Liver (tissue), 3 donors: Measurements from ENCODE around the gene BRD3OS.

Experiments used
- GABPA ChIP-seq, 2 donors: IDR thresholded peaks in 1 of 2; conservative IDR thresholded peaks in 1 of 2; 2 replicates each; pipeline ENCODE4 v1.6.1; 2016; ENCODE audit warnings: antibody characterized with exemption in 2 of 2, mild to moderate bottlenecking in 1 of 2, moderate library complexity in 1 of 2
- HNF4G ChIP-seq: IDR thresholded peaks from 2 replicates; pipeline ENCODE4 v1.6.1; 2016; ENCODE audit warnings: antibody characterized with exemption
- JUND ChIP-seq, 2 donors: IDR thresholded peaks; 2 replicates each; pipeline ENCODE4 v1.6.1; 2016; ENCODE audit warnings: antibody characterized with exemption in 2 of 2
- NR2F2 ChIP-seq: IDR thresholded peaks from 2 replicates; pipeline ENCODE4 v1.6.1; 2016; ENCODE audit warnings: antibody characterized with exemption
- RAD21 ChIP-seq, 2 donors: IDR thresholded peaks; 2 replicates each; pipeline ENCODE4 v1.6.1; 2016; ENCODE audit warnings: antibody characterized with exemption in 2 of 2, mild to moderate bottlenecking in 2 of 2
- RXRA ChIP-seq, 2 donors: IDR thresholded peaks; 2 replicates each; pipeline ENCODE4 v1.6.1; 2017 to 2018; ENCODE audit warnings: antibody characterized with exemption in 2 of 2, mild to moderate bottlenecking in 1 of 2
- SP1 ChIP-seq: IDR thresholded peaks from 2 replicates; pipeline ENCODE4 v1.6.1; 2018; ENCODE audit warnings: antibody characterized with exemption, mild to moderate bottlenecking
- TAF1 ChIP-seq: conservative IDR thresholded peaks from 2 replicates; pipeline ENCODE4 v1.6.1; 2016; ENCODE audit warnings: antibody characterized with exemption, mild to moderate bottlenecking
- YY1 ChIP-seq: IDR thresholded peaks from 2 replicates; pipeline ENCODE4 v1.6.1; 2016; ENCODE audit warnings: antibody characterized with exemption, mild to moderate bottlenecking
- TF ChIP-seq, protein P1 (sequence below): fragments of 150-350 bp; IDR thresholded peaks from 2 replicates; pipeline ENCODE4 v1.5.1; 2017; ENCODE audit warnings: improper control_type of control experiment, low read depth, low read length; ENCODE audit not compliant: missing input control
- TF ChIP-seq, protein P2 (sequence below): IDR thresholded peaks from 2 replicates; pipeline ENCODE4 v1.6.1; 2016; ENCODE audit warnings: antibody characterized with exemption
- TF ChIP-seq, protein P3 (sequence below): IDR thresholded peaks from 2 replicates; pipeline ENCODE4 v1.6.1; 2016; ENCODE audit warnings: antibody characterized with exemption
- TF ChIP-seq, protein P4 (sequence below): IDR thresholded peaks from 2 replicates; pipeline ENCODE4 v1.6.1; 2016; ENCODE audit warnings: antibody characterized with exemption
- TF ChIP-seq, protein P5 (sequence below): IDR thresholded peaks from 2 replicates; pipeline ENCODE4 v1.6.1; 2016; ENCODE audit warnings: antibody characterized with exemption, mild to moderate bottlenecking
- donor health status: healthy.
- donor health status: healthy.

DNA sequence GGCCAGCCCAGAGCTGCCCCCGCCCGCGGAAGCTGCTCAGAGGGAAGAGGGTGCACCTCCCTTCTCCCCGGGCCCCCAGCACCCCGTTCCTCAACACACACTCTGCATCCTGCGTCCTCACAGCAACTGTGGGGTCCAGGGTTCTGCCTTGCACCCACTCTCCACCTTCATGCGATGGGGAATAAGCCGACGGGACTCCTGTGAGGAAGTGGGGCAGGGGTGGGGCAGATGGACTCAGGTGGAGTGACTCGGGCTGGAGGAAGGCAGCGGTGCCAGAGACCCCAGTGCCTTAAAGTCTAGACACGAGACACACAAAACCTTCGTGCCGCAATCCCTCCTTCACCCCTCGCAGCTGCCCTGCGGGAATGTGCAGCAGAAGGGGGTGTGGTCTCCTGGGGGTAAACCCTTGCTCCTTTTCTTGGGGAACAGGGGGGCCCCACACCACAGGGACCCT lies 33.9 kb downstream of the BRD3OS start:
- TF ChIP-seq, protein P1, sequence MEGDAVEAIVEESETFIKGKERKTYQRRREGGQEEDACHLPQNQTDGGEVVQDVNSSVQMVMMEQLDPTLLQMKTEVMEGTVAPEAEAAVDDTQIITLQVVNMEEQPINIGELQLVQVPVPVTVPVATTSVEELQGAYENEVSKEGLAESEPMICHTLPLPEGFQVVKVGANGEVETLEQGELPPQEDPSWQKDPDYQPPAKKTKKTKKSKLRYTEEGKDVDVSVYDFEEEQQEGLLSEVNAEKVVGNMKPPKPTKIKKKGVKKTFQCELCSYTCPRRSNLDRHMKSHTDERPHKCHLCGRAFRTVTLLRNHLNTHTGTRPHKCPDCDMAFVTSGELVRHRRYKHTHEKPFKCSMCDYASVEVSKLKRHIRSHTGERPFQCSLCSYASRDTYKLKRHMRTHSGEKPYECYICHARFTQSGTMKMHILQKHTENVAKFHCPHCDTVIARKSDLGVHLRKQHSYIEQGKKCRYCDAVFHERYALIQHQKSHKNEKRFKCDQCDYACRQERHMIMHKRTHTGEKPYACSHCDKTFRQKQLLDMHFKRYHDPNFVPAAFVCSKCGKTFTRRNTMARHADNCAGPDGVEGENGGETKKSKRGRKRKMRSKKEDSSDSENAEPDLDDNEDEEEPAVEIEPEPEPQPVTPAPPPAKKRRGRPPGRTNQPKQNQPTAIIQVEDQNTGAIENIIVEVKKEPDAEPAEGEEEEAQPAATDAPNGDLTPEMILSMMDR: no peak
- TF ChIP-seq GABPA (IDR thresholded peaks at IDR 0.05 in 1 of 2, conservative IDR thresholded peaks at IDR 0.05 in 1 of 2) (no peak), NR2F2 (no peak), YY1 (no peak), HNF4G (no peak), TAF1 (no peak), RXRA (IDR thresholded peaks at IDR 0.05) (no peak), RAD21 (IDR thresholded peaks at IDR 0.05) (no peak), JUND (IDR thresholded peaks at IDR 0.05) (no peak), SP1 (no peak)
- TF ChIP-seq, protein P2, sequence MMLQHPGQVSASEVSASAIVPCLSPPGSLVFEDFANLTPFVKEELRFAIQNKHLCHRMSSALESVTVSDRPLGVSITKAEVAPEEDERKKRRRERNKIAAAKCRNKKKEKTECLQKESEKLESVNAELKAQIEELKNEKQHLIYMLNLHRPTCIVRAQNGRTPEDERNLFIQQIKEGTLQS: no peak
- TF ChIP-seq, protein P3, sequence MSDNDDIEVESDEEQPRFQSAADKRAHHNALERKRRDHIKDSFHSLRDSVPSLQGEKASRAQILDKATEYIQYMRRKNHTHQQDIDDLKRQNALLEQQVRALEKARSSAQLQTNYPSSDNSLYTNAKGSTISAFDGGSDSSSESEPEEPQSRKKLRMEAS: no peak
- TF ChIP-seq, protein P4, sequence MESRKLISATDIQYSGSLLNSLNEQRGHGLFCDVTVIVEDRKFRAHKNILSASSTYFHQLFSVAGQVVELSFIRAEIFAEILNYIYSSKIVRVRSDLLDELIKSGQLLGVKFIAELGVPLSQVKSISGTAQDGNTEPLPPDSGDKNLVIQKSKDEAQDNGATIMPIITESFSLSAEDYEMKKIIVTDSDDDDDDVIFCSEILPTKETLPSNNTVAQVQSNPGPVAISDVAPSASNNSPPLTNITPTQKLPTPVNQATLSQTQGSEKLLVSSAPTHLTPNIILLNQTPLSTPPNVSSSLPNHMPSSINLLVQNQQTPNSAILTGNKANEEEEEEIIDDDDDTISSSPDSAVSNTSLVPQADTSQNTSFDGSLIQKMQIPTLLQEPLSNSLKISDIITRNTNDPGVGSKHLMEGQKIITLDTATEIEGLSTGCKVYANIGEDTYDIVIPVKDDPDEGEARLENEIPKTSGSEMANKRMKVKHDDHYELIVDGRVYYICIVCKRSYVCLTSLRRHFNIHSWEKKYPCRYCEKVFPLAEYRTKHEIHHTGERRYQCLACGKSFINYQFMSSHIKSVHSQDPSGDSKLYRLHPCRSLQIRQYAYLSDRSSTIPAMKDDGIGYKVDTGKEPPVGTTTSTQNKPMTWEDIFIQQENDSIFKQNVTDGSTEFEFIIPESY: no peak
- TF ChIP-seq, protein P5, sequence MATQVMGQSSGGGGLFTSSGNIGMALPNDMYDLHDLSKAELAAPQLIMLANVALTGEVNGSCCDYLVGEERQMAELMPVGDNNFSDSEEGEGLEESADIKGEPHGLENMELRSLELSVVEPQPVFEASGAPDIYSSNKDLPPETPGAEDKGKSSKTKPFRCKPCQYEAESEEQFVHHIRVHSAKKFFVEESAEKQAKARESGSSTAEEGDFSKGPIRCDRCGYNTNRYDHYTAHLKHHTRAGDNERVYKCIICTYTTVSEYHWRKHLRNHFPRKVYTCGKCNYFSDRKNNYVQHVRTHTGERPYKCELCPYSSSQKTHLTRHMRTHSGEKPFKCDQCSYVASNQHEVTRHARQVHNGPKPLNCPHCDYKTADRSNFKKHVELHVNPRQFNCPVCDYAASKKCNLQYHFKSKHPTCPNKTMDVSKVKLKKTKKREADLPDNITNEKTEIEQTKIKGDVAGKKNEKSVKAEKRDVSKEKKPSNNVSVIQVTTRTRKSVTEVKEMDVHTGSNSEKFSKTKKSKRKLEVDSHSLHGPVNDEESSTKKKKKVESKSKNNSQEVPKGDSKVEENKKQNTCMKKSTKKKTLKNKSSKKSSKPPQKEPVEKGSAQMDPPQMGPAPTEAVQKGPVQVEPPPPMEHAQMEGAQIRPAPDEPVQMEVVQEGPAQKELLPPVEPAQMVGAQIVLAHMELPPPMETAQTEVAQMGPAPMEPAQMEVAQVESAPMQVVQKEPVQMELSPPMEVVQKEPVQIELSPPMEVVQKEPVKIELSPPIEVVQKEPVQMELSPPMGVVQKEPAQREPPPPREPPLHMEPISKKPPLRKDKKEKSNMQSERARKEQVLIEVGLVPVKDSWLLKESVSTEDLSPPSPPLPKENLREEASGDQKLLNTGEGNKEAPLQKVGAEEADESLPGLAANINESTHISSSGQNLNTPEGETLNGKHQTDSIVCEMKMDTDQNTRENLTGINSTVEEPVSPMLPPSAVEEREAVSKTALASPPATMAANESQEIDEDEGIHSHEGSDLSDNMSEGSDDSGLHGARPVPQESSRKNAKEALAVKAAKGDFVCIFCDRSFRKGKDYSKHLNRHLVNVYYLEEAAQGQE: no peak
